Brain microvascular endothelial cell (primary cell): ENCODE measurements around the gene RNGTT.

Experiments
- DNase-seq: peaks from one replicate; pipeline ENCODE4 v3.0.0-alpha.2; 2020
- H3K27ac ChIP-seq: fragments of 250-450 bp; sonication (Bioruptor Pico); 2 replicates; pipeline ENCODE4 v1.5.1; 2020; ENCODE audit warnings: mild to moderate bottlenecking, moderate library complexity
- H3K27me3 ChIP-seq: fragments of 250-450 bp; sonication (Bioruptor Pico); replicated peaks from 2 replicates; pipeline ENCODE4 v1.5.1; 2020; ENCODE audit warnings: mild to moderate bottlenecking
- H3K36me3 ChIP-seq: fragments of 250-450 bp; sonication (Bioruptor Pico); replicated peaks from 2 replicates; pipeline ENCODE4 v1.5.1; 2020; ENCODE audit warnings: mild to moderate bottlenecking
- H3K4me3 ChIP-seq: 2 replicates; pipeline ENCODE4 v1.5.1; 2011; ENCODE audit warnings: low read depth, mild to moderate bottlenecking, control low read depth, low read length, moderate library complexity
- in situ Hi-C: cut with HindIII; loops from 2 replicates; pipeline ENCODE4 v1.10.0; 2017; ENCODE audit warnings: low sequenced_read_pairs, low pct_ligation_motif_present
- TF ChIP-seq, protein P1 (sequence below): IDR thresholded peaks from 2 replicates; pipeline ENCODE4 v1.5.1; 2011; ENCODE audit warnings: low read depth, mild to moderate bottlenecking, moderate library complexity, low read length, control low read depth, inconsistent platforms; ENCODE audit errors: missing control alignments

RNGTT gene

GRCh38 chr6:88662653-88663174 is 300.7 kb downstream of the RNGTT start:
- in situ Hi-C loops = no loop called here
- Histone ChIP-seq H3K27me3 (no peaks in the 10 kb centered on the region), H3K4me3 (no peak overlapping the region), H3K27ac (no peak overlapping the region), H3K36me3 (no peaks in the 10 kb centered on the region)
- DNase-seq = no peak
- TF ChIP-seq, protein P1, sequence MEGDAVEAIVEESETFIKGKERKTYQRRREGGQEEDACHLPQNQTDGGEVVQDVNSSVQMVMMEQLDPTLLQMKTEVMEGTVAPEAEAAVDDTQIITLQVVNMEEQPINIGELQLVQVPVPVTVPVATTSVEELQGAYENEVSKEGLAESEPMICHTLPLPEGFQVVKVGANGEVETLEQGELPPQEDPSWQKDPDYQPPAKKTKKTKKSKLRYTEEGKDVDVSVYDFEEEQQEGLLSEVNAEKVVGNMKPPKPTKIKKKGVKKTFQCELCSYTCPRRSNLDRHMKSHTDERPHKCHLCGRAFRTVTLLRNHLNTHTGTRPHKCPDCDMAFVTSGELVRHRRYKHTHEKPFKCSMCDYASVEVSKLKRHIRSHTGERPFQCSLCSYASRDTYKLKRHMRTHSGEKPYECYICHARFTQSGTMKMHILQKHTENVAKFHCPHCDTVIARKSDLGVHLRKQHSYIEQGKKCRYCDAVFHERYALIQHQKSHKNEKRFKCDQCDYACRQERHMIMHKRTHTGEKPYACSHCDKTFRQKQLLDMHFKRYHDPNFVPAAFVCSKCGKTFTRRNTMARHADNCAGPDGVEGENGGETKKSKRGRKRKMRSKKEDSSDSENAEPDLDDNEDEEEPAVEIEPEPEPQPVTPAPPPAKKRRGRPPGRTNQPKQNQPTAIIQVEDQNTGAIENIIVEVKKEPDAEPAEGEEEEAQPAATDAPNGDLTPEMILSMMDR = no peak

GRCh38 chr6:88662163-88662580 is 301.2 kb downstream of the RNGTT start:
- TF ChIP-seq, protein P1 = no peak
- H3K27ac ChIP-seq = no peak overlapping the region
- no peaks in the 10 kb centered on the region for H3K27me3 ChIP-seq
- no peak overlapping the region for H3K4me3 ChIP-seq
- in situ Hi-C loops = no loop called here
- DNase-seq = no peak
- H3K36me3 ChIP-seq = no peaks in the 10 kb centered on the region

DNA sequence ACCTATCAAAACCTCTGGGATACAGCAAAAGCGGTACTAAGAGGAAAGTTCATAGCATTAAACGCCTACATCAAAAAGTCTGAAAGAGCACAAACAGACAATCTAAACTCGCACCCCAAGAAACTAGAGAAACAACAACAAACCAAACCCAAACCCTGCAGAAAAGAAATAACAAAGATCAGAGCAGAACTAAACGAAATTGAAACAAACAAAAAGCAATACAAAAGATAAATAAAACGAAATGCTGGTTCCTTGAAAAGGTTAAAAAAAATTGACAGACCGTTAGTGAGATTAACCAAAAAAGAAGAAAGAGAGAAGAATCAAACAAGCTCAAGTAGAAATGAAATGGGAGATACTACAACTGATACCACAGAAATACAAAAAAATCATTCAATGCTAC is 302.3 kb downstream of the RNGTT start:
- in situ Hi-C loops = no loop called here
- H3K36me3 ChIP-seq = no peaks in the 10 kb centered on the region
- TF ChIP-seq, protein P1 = no peak
- no peaks in the 10 kb centered on the region for H3K27me3 ChIP-seq
- no peak overlapping the region for H3K4me3 ChIP-seq
- no peak overlapping the region for H3K27ac ChIP-seq
- no peak for DNase-seq

- H3K27ac ChIP-seq = no peak overlapping the region
- in situ Hi-C loops = no loop called here
- no peak for DNase-seq
- H3K4me3 ChIP-seq = no peak overlapping the region
- no peaks in the 10 kb centered on the region for H3K36me3 ChIP-seq
- TF ChIP-seq, protein P1 = no peak
- no peaks in the 10 kb centered on the region for H3K27me3 ChIP-seq
Observed at GRCh38 chr6:88655586-88655985, 307.8 kb downstream of the RNGTT start.

GRCh38 chr6:88653936-88654335 is 309.5 kb downstream of the RNGTT start:
- in situ Hi-C loops = no loop called here
- no peak overlapping the region for H3K4me3 ChIP-seq
- no peak overlapping the region for H3K27ac ChIP-seq
- no peaks in the 10 kb centered on the region for H3K36me3 ChIP-seq
- no peak for DNase-seq
- TF ChIP-seq, protein P1 = no peak
- no peaks in the 10 kb centered on the region for H3K27me3 ChIP-seq

DNA sequence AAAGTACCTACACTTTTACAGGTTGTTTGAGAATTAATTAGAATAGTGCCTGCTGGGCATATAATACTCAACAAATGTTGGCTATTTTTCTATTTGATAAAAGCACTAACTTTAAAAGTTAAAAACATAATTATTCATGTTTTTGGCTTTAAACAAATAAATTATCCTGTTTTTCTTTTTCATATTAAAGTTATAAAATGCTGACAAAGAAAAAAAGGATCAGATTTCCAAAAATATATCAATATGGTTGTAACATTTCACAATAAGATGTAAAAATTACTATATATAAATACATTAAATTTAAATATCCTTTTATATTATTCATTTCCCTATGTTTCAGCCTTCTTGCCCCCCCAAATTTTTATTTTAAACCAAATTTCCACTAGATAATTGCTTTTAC is 312.0 kb downstream of the RNGTT start:
- H3K27me3 ChIP-seq = no peaks in the 10 kb centered on the region
- TF ChIP-seq, protein P1 = no peak
- DNase-seq = no peak
- in situ Hi-C loops = no loop called here
- no peaks in the 10 kb centered on the region for H3K36me3 ChIP-seq
- H3K4me3 ChIP-seq = no peak overlapping the region
- no peak overlapping the region for H3K27ac ChIP-seq
